Measurements from ENCODE around the gene ERICH6.

DNA sequence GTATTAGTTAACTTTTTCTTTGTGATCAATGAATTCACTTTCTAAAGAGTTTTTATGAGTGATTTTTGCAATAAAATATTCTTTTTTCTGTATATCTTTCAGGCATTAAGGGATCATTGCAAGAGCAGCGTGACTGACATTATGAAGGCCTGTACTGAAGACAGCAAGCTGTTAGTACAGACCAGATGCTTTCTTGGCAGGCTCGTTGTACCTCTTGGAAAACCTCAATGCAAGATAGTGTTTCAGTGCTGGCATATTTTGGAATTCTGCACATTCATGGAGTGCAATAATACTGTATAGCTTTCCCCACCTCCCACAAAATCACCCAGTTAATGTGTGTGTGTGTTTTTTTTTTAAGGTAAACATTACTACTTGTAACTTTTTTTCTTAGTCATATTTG lies 76.2 kb downstream of the ERICH6 start:
- TF ChIP-seq FOS (IDR thresholded peaks at IDR 0.05; ENCODE audit: borderline replicate concordance, insufficient read depth, low read length) (no peak), POLR2A (IDR thresholded peaks at IDR 0.05; ENCODE audit: low read depth, low read length) (no peak), EZH2 (IDR thresholded peaks at IDR 0.05; ENCODE audit: borderline replicate concordance, low read depth, low read length, severe bottlenecking) (no peak), POLR2AphosphoS5 (IDR thresholded peaks at IDR 0.05; ENCODE audit: insufficient read depth, low read depth, low read length) (no peak)
- TF ChIP-seq, protein P1, sequence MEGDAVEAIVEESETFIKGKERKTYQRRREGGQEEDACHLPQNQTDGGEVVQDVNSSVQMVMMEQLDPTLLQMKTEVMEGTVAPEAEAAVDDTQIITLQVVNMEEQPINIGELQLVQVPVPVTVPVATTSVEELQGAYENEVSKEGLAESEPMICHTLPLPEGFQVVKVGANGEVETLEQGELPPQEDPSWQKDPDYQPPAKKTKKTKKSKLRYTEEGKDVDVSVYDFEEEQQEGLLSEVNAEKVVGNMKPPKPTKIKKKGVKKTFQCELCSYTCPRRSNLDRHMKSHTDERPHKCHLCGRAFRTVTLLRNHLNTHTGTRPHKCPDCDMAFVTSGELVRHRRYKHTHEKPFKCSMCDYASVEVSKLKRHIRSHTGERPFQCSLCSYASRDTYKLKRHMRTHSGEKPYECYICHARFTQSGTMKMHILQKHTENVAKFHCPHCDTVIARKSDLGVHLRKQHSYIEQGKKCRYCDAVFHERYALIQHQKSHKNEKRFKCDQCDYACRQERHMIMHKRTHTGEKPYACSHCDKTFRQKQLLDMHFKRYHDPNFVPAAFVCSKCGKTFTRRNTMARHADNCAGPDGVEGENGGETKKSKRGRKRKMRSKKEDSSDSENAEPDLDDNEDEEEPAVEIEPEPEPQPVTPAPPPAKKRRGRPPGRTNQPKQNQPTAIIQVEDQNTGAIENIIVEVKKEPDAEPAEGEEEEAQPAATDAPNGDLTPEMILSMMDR (IDR thresholded peaks at IDR 0.05; ENCODE audit: extremely low read depth in 1 of 2, insufficient read depth in 1 of 2, low read depth in 1 of 2, low read length in 2 of 2): no peak
- TF ChIP-seq, protein P2, sequence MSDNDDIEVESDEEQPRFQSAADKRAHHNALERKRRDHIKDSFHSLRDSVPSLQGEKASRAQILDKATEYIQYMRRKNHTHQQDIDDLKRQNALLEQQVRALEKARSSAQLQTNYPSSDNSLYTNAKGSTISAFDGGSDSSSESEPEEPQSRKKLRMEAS (IDR thresholded peaks at IDR 0.05; ENCODE audit: insufficient read depth, insufficient read length): no peak
